ENCODE measurements around the gene CCDC63. TPM values are rescaled to one million over a fixed set of nuclear protein-coding genes. Genes with fewer than 3 reads are reported as not detected.
A peak's percentile ranks its signal among the peaks of the same experiment; 100 is the strongest.

The CCDC63 gene
- total RNA-seq, 1 donor = not detected

- H3K4me3 ChIP-seq (ENCODE audit: low read depth, low read length) = no peak overlapping the region
- no peak for DNase-seq (ENCODE audit: low read depth)
- no peak for TF ChIP-seq CTCF (IDR thresholded peaks at IDR 0.05; ENCODE audit: insufficient read depth, low read length)
Measured at GRCh38 chr12:110936367-110937103, 89.7 kb downstream of the CCDC63 start.

GRCh38 chr12:110937104-110937641, 90.4 kb downstream of the CCDC63 start:
- DNase-seq (ENCODE audit: low read depth) = peak; percentile 45
- H3K4me3 ChIP-seq (ENCODE audit: low read depth, low read length) = no peak overlapping the region
- peak; percentile 92 for TF ChIP-seq CTCF (IDR thresholded peaks at IDR 0.05; ENCODE audit: insufficient read depth, low read length)

GRCh38 chr12:110940296-110940695, 93.5 kb downstream of the CCDC63 start:
- no peak for TF ChIP-seq CTCF (IDR thresholded peaks at IDR 0.05; ENCODE audit: insufficient read depth, low read length)
- DNase-seq (ENCODE audit: low read depth) = no peak
- H3K4me3 ChIP-seq (ENCODE audit: low read depth, low read length) = no peak overlapping the region

- DNase-seq (ENCODE audit: low read depth) = no peak
- TF ChIP-seq CTCF (IDR thresholded peaks at IDR 0.05; ENCODE audit: insufficient read depth, low read length) = no peak
- no peak overlapping the region for H3K4me3 ChIP-seq (ENCODE audit: low read depth, low read length)
Measured at GRCh38 chr12:110940933-110941332, 94.1 kb downstream of the CCDC63 start.

GRCh38 chr12:110941391-110941790, 94.6 kb downstream of the CCDC63 start:
- no peak for DNase-seq (ENCODE audit: low read depth)
- H3K4me3 ChIP-seq (ENCODE audit: low read depth, low read length) = no peak overlapping the region
- no peak for TF ChIP-seq CTCF (IDR thresholded peaks at IDR 0.05; ENCODE audit: insufficient read depth, low read length)

- H3K4me3 ChIP-seq (ENCODE audit: low read depth, low read length) = no peak overlapping the region
- TF ChIP-seq CTCF (IDR thresholded peaks at IDR 0.05; ENCODE audit: insufficient read depth, low read length) = no peak
- no peak for DNase-seq (ENCODE audit: low read depth)
Measured at GRCh38 chr12:110943373-110943772, 96.6 kb downstream of the CCDC63 start.
